Activated CD4-positive, alpha-beta T cell treated with anti-CD3 and anti-CD28 coated beads, Interleukin-2, amount 50 U/mL, for 4 hours (primary cell): ENCODE measurements around the gene SPRN.
"Not testable (repeated sequence)": the region's sequence is repeated elsewhere in the genome, so short reads cannot be mapped to it uniquely, and the experiment has no call there.

Source experiments
- DNase-seq, 2 experiments: peaks; one replicate each; pipeline ENCODE4 v3.0.0-alpha.2; 2020

The SPRN gene

DNA sequence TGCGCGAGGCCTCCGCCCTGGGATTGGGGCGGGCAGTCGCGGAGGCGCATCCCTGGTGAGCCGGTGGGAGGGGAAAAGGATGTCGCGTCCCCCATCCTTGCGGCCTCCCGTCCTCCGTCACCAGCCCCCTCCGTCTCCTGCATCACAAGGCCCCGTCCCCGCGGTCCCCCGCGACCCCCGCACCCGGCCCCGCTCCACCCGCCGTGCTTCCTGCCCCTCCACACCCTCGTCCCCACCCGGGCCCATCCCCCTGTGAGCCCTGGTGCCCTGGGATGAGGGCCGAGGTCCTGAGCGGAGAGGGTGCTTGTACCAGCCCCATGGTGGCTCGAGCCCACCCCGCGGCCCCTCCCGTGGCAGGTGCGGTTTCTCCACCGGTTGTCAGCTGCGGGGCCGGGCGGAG lies at the start of gene SPRN:
Gene SPRN (minus strand): TSS at position 25 of the 400 bp plus-strand sequence. CDS start 944 bp downstream, outside the sequence.
- DNase-seq: not testable (repeated sequence)

DNA sequence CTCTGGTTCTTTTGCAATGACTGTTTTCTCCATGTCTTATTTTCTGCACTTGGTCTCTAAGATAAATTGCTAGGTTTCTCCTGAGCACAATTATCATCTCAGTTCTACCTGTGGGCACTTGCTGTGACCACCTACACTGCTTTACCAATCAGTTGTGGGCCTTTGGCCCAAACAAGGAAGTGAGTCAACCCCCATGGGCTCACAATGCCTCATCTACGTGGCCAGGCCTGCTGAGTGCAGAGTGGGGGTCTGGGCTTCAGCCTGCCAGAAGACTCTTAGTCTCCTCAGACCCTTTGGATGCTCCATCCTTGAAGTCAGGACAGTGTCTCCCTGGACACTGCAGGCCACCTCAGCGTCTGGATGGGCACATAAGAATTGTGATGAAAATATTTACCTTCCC lies 49.6 kb upstream of the SPRN start:
- DNase-seq: no peak

- no peak for DNase-seq
Measured at GRCh38 chr10:133473270-133473669, 48.8 kb upstream of the SPRN start.

DNA sequence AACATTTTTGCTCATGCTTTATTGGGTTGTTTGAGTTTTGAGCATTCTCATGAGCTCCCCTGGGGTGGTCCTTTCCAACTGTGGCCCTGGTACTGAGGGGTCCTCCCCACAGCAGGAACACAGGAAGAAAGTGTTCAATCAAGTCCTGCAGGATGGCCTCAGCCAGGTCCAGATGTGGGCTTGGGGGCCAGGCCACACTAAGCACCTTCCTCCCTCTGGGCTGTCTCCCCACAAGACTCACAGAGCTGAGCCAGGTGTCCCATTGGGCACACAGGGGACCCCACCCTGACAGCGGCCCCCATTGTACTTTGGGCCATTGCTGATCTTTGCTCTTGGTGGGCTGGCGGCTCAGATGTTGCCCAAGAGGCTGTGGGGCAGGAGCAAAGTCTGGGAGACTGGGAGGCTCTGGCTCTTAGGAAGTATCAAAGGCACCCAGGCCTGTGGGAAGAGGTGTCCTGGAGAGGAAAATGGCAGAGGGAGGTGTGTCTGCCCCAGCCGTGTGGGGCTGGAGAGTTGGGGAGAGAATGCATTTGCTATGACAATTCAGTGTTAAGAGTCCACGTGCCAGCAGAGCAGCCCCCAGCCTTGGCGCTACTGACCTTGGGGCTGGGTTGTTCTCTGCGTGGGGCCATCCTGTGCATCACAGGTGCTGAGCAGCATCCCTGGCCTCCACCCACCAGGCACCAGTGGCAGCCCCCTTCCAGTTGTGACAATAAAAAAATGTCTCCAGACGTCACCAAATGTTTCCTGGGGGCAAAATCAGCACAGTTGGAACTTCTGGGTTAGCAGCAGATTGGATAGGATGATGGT lies 47.1 kb upstream of the SPRN start:
- DNase-seq: no peak

DNA sequence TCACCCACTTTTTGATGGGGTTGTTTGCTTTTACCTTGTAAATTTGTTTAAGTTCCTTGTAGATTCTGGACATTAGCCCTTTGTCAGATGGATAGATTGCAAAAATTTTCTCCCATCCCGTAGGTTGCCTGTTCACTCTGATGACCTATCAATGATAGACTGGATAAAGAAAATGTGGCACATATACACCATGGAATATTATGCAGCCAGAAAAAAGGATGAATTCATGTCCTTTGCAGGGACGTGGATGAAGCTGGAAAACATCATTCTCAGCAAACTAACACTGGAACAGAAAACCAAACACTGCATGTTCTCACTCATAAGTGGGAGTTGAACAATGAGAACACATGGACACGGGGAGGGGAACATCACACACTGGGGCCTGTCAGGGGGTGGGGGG lies 44.8 kb upstream of the SPRN start:
- not testable (repeated sequence) for DNase-seq

DNA sequence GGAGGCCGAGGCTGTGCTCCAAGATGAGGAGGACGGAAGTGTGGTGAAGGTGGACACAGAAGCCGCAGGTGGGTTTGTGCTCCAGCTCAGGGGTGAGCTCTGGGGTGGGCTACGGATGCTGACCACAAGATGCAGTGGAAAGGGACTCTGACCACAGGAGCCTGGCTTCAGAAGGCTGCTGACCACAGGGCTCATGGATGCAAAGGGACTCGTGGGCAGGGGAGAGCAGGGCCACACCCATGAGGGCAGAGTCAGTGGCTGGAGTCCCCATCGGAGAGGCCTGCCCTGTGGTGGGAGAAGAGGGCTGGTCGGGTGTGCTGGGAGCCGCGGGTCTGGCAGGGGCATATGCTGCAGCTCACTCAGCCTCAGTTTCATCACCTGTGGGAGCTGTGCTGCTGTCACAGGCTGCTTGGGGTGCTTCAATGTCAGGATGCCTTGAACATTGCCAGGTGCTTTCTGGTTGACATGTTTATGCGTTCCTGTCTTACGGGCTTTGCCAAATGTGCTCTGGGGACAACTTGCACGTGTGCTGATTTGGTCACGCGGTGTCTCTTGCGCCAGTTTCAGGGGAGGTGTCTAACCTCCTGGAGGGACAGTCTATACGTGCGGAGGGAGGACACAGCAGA lies 43.0 kb upstream of the SPRN start:
- DNase-seq: no peak

DNA sequence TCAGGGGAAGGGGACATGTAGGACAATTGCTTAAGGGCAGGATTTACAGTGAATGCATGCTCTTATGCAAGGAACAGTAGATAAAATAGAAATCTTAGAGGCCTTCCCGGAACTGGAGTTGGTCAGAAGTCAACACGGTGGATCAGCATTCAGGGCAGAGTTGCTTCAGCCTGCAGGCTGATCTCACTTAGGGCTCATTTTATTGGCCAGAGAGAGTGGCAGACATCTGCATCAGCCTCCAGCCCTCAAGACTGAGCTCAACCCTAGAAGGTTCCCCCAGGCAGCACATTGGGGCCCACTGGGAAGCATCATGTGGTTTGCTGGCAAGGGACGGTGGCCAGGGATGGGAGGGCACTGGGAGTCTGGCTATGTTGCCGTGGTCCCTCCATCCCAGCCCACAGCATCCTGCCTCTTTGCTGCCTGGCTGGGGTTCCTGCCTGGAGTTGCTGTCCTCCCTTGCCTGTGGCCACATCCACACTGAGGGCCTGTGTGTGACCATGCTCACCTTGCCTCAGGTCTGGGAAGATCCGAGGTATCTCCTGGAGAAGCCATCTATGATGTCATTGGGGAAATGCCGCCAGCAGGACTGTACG lies 42.4 kb upstream of the SPRN start:
- DNase-seq: no peak

DNA sequence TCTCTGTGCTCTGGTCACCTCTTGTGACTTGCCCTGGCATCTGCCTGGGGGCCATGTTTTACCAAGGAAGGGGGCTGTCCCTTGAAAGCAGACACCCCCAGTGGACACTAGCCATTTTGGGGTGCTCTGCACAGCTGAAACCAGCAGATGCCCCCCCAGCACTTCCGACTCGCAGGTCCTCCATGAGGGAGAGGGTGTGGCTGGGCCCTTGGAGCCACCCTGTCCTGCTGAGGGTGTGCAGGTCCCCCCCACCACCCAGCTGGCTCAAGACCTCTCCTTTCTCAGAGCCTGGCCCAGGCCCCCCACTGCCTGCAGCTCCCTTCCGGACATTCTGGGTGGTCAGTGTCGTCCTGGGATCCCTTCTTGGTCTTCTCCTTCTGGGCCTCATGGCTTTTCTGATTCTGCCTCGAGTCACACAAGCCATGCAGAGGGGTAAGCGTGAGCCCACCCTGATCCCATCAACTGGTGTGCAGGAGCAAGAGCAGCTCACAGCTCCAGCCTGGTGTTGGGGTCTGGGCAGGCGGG lies 41.6 kb upstream of the SPRN start:
- DNase-seq: no peak

DNA sequence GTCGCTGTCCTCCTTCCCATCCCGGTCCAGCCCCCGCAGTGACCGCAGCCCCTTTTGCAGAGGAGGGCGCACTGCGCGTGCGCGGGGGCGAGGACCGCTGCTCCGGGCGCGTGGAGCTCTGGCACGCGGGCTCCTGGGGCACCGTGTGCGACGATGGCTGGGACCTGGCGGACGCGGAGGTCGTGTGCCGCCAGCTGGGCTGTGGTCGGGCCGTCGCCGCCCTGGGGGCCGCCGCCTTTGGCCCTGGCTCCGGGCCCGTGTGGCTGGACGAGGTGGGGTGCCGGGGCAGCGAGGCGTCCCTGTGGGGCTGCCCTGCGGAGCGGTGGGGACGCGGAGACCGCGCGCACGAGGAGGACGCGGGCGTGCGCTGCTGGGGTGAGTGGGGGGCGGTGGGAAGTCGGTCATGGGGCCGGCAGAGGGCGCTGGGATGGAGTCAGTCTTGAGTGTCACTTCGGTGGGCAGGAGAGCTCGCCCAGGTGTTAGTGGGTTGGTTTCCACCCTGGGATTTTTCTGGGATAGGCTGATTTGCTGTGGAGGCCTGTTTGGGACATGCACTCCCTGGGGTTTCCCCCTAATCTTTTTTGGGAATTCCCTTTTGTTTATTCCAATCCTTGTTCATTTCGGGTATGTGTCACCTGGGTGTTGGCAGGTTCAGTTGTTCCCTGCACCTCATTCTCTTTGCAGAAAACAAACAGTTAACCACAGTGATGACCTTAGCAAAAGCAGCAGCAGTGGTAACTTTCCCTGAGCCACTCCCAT lies 40.9 kb upstream of the SPRN start:
- no peak for DNase-seq

DNA sequence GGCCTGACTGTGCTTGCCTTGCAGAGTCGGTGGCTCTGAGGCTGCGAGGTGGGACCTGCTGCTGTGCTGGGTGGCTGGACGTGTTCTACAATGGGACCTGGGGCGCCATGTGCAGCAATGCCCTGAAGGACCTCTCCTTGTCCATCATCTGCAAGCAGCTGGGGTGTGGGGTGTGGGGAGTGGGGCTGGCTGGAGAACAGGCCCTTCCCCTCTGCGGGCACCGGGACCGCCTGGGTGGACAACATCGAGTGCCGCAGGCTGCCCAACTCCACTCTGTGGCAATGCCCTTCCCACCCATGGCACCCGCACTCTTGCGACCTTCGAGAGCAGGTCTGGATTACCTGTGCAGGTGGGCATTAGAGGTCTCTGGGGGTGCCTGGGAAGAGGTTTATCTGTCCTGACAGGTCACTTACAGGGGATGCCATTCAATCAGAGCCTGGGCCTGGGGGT lies 40.2 kb upstream of the SPRN start:
- DNase-seq: no peak

- no peak for DNase-seq
Measured at GRCh38 chr10:133462512-133463305, 38.3 kb upstream of the SPRN start.

DNA sequence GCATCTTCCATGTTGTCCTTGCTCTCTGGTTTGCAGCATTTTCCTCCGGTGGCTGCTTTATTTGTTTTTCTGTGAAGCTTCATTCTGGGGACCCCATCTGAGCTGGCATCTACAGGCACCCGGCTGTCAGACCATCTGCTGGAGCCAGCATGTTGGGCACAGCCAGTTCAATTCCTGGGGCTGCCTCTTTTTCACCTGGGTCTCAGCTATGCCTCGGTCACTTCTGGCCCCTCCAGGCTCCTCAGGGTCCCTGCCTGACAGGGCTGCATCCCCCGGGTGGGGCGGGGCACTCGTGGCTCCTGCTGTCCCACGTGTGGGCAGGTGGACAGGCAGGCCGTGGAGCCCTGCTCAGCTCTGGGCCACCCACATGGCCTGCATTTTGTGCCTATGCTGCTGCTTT lies 37.4 kb upstream of the SPRN start:
- DNase-seq: no peak

- no peak for DNase-seq
Measured at GRCh38 chr10:133461027-133461426, 36.6 kb upstream of the SPRN start.

DNA sequence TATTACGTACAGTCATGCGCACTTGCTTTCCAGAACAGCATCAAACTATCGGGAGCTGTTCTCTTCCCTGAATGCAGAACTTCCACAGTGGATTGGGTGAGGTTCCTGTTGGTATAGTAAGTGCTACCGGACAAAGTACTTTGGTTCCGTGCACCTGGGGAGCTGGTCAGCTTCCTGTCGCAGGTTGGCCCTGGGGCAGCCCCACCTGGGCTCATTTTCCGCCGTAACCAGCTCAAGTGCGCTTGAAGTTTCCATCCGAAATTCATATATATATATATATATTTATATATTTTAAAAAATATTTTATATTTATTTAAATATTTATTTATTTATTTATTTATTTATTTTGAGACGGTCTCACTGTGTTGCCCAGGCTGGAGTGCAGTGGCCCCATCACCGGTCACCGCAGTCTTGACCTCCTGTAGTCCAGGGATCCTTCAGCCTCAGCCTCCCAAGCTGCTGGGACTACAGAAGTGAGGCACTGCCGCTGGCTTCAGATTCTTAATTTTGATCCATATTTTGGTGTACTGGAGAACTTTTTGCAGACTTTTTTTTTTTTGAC lies 35.9 kb upstream of the SPRN start:
- DNase-seq: no peak

DNA sequence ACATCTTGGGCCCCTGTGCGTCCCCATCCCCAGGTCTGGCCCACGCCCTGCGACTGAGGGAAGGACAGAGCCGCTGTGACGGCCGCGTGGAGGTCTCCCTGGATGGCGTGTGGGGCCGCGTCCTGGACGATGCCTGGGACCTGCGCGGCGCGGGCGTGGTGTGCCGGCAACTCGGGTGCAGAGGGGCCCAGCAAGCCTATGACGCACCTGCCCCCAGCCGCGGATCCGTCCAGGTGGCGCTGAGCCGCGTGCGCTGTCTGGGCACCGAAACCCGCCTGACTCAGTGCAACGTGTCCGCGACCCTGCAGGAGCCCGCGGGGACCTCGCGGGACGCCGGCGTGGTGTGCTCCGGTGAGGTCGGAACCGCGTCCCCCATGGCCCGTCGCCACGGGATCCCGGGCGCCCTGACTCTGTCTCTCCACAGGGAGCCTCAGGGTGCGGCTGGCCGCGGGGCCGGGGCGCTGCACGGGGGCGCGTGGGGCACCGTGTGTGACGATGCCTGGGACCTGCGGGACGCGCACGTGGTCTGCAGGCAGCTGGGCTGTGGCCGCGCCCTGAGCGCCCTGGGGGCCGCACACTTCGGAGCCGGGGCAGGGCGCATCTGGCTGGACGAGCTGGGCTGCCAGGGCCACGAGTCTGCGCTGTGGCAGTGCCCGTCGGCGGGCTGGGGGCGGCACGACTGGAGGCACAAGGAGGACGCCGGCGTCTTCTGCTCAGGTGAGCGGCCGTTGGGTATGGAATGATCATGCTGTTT lies 35.2 kb upstream of the SPRN start:
- no peak for DNase-seq

- no peak for DNase-seq
Measured at GRCh38 chr10:133458710-133459453, 34.5 kb upstream of the SPRN start.

GRCh38 chr10:133458021-133458709 lies 33.7 kb upstream of the SPRN start:
- DNase-seq: no peak

DNA sequence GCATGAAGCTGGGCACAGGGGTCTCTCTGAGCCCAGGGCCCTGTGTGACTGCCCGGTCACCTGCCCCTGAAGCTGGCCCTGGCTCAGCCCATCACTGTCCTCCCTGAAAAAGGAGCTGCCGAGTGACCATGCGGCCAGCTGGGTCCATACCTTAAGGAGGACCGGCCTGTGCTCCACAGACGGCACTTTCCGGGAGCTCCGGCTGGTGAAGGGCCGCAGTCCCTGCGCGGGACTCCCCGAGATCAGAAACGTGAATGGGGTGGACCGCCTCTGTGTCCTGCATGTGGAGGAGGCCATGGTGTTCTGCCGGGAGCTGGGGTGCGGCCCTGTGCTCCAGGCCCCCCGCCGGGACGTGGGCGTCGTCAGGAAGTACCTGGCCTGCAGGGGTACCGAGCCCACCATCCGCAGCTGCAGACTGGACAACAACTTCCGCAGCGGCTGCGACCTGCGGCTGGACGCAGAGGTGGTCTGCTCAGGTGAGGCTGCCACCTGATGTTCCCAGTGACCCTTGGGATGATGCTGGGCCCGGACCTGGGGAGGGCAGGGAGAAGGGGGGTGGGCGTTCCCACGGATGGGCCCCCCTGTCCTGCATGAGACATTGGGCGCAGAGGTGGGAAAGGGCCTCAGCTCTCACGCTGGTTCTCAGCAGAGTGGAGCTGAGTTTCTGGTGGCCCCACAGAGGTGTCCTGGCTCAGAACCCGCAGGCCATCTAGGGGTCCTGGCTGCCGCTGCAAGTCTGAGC lies 32.8 kb upstream of the SPRN start:
- DNase-seq: no peak
